HepG2 (cell line): ENCODE measurements around the gene LAG3. TPM values are rescaled to one million over a fixed set of nuclear protein-coding genes. Genes with fewer than 3 reads are reported as not detected.

Experiments used
- AHR ChIP-seq: IDR thresholded peaks from 2 replicates; pipeline ENCODE4 v1.6.1; 2018; ENCODE audit warnings: missing genetic modification reagents, missing compliant biosample characterization
- MLLT10 ChIP-seq: sonication (generic); formaldehyde crosslinking; IDR thresholded peaks from 2 replicates; pipeline ENCODE4 v1.4.0; 2020; ENCODE audit warnings: missing genetic modification reagents
- ONECUT2 ChIP-seq: sonication (generic); formaldehyde crosslinking; IDR thresholded peaks from 2 replicates; pipeline ENCODE4 v1.4.0; 2020; ENCODE audit warnings: missing genetic modification reagents
- RFX5 ChIP-seq: IDR thresholded peaks from 2 replicates; pipeline ENCODE4 v1.6.1; 2011; ENCODE audit warnings: low read depth, low read length, improper control_type of control experiment
- SRY ChIP-seq: sonication (generic); formaldehyde crosslinking; IDR thresholded peaks from 2 replicates; pipeline ENCODE4 v1.8.0; 2022; ENCODE audit warnings: mild to moderate bottlenecking, missing genetic modification reagents
- ZFX ChIP-seq: sonication (generic); formaldehyde crosslinking; IDR thresholded peaks from 2 replicates; pipeline ENCODE4 v1.4.0; 2020; ENCODE audit warnings: mild to moderate bottlenecking, low read depth, missing genetic modification reagents, moderate library complexity
- ZNF234 ChIP-seq: sonication (generic); formaldehyde crosslinking; conservative IDR thresholded peaks from 2 replicates; pipeline ENCODE4 v1.5.1; 2020; ENCODE audit warnings: mild to moderate bottlenecking, missing genetic modification reagents
- ZNF24 ChIP-seq: fragments of 450-650 bp; IDR thresholded peaks from 2 replicates; pipeline ENCODE4 v1.6.1; 2017; ENCODE audit warnings: antibody characterized with exemption, mild to moderate bottlenecking
- ZNF350 ChIP-seq: sonication (generic); formaldehyde crosslinking; IDR thresholded peaks from 2 replicates; pipeline ENCODE4 v1.4.0; 2020; ENCODE audit warnings: mild to moderate bottlenecking, low read depth, missing genetic modification reagents, borderline replicate concordance
- ZNF557 ChIP-seq: sonication (generic); formaldehyde crosslinking; IDR thresholded peaks from 2 replicates; pipeline ENCODE4 v1.4.0; 2020; ENCODE audit warnings: missing genetic modification reagents
- polyA plus RNA-seq, 8 experiments: library from polyadenylated mRNA; depleted of rRNA in 3 of 8; stranded (reverse) in 7 of 8; unstranded in 1 of 8; fragments of >200 nt; fragmentation: Illumina TruSeq in 4 of 8; extraction: Trizol in 4 of 8; gene quantifications; 2 replicates each; pipeline versions ENCODE4 v1.2.1 to v1.2.3, GENCODE V29; 2011 to 2016; ENCODE audit warnings: low read depth in 4 of 8, missing spikeins in 1 of 8, mixed read lengths in 1 of 8; ENCODE audit not compliant: insufficient read depth in 1 of 8
- total RNA-seq, 5 experiments: library from RNA; depleted of rRNA; stranded (reverse); fragments of >200 nt; fragmentation: Illumina TruSeq; extraction: Trizol; gene quantifications; 2 replicates each; pipeline ENCODE4 v1.2.3, GENCODE V29; 2016; ENCODE audit warnings: low read depth in 1 of 5
- TF ChIP-seq, protein P1 (sequence below): sonication (generic); formaldehyde crosslinking; IDR thresholded peaks from 2 replicates; pipeline ENCODE4 v1.5.0; 2020; ENCODE audit warnings: mild to moderate bottlenecking, missing genetic modification reagents, borderline replicate concordance
- TF ChIP-seq, protein P2 (sequence below): sonication (generic); formaldehyde crosslinking; IDR thresholded peaks from 2 replicates; pipeline ENCODE4 v1.5.0; 2020; ENCODE audit warnings: missing genetic modification reagents, mild to moderate bottlenecking, borderline replicate concordance
- TF ChIP-seq, protein P3 (sequence below): sonication (generic); formaldehyde crosslinking; IDR thresholded peaks from 2 replicates; pipeline ENCODE4 v1.9.0; 2021; ENCODE audit warnings: mild to moderate bottlenecking, missing genetic modification reagents
- TF ChIP-seq, protein P4 (sequence below): sonication (generic); formaldehyde crosslinking; conservative IDR thresholded peaks from 2 replicates; pipeline ENCODE4 v1.4.0; 2020; ENCODE audit warnings: missing genetic modification reagents

Gene LAG3
- total and polyA plus RNA-seq, 2 of the 13 experiments (the other 11 are each of a cell fraction or from before 2014, with no cell fraction given): 0.11 to 0.26 TPM

DNA sequence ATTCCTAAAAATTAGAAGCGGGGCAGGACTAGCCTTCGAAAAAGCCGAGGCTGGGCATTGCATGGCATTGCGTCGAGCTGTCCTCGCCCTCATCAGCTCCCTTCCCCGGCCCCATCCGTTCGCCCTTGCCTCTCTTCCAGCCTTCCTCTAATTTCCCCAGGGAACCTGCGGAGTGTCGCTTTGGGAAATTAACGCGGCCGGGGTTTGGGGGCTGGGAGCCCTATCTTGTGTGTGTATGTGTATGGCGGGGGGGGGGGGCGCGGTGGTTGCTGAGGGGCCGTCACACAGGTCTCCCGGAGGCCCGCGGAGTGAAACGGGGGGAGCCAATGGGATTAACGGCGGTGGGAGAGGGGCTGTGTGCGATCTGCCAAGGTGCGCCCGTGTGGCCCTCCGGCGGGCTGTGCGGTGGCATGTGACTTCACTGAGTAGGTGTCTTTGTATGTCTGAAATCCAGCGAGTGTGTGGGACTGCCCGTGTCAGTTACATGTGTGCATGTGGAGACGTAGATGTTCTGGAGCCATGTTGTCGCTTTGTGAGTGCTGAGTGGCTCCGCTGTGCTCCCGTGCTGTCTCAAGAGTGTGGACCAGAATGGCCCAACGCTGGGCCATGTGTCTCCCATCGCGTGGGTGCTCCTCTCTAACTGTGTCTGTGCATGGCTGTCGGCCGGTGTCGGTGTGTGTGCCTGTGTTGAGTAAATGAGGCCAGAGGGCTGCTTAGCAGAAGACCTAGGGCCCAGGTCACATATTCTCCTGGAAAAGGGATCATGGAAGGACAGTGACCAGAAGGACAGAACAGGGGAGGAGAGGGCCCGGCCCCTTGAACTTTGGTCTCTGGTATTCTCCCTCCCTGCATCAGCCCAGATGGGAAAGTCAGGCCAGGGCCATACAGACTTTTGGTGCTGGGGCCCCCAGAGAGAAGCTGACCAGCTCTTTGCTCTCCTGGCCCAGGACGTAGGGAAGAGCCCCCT is 4.7 kb upstream of the LAG3 start (continued):
- TF ChIP-seq AHR (CRISPR knock-in tag) (no peak), ZNF350 (CRISPR knock-in tag) (0 out of 2 replicates have a peak, but pooled peaks have one; percentile 51), RFX5 (no peak), ONECUT2 (CRISPR knock-in tag) (no peak), SRY (CRISPR knock-in tag) (peak; percentile 92), ZFX (peak; percentile 75), ZNF234 (no peak), MLLT10 (no peak), ZNF557 (CRISPR knock-in tag) (no peak), ZNF24 (no peak)
- TF ChIP-seq, protein P1, sequence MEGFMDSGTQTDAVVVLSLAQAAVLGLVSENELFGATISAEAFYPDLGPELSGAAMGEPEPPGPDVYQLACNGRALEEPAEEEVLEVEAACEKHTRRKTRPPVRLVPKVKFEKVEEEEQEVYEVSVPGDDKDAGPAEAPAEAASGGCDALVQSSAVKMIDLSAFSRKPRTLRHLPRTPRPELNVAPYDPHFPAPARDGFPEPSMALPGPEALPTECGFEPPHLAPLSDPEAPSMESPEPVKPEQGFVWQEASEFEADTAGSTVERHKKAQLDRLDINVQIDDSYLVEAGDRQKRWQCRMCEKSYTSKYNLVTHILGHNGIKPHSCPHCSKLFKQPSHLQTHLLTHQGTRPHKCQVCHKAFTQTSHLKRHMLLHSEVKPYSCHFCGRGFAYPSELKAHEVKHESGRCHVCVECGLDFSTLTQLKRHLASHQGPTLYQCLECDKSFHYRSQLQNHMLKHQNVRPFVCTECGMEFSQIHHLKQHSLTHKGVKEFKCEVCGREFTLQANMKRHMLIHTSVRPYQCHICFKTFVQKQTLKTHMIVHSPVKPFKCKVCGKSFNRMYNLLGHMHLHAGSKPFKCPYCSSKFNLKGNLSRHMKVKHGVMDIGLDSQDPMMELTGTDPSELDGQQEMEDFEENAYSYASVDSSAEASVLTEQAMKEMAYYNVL: peak; percentile 72; the same call in 1 of the 2 replicates
- TF ChIP-seq, protein P2, sequence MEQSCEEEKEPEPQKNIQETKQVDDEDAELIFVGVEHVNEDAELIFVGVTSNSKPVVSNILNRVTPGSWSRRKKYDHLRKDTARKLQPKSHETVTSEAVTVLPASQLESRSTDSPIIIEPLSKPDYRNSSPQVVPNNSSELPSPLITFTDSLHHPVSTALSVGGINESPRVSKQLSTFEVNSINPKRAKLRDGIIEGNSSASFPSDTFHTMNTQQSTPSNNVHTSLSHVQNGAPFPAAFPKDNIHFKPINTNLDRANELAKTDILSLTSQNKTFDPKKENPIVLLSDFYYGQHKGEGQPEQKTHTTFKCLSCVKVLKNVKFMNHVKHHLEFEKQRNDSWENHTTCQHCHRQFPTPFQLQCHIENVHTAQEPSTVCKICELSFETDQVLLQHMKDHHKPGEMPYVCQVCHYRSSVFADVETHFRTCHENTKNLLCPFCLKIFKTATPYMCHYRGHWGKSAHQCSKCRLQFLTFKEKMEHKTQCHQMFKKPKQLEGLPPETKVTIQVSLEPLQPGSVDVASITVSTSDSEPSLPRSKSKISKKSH (CRISPR knock-in tag): no peak
- TF ChIP-seq, protein P3, sequence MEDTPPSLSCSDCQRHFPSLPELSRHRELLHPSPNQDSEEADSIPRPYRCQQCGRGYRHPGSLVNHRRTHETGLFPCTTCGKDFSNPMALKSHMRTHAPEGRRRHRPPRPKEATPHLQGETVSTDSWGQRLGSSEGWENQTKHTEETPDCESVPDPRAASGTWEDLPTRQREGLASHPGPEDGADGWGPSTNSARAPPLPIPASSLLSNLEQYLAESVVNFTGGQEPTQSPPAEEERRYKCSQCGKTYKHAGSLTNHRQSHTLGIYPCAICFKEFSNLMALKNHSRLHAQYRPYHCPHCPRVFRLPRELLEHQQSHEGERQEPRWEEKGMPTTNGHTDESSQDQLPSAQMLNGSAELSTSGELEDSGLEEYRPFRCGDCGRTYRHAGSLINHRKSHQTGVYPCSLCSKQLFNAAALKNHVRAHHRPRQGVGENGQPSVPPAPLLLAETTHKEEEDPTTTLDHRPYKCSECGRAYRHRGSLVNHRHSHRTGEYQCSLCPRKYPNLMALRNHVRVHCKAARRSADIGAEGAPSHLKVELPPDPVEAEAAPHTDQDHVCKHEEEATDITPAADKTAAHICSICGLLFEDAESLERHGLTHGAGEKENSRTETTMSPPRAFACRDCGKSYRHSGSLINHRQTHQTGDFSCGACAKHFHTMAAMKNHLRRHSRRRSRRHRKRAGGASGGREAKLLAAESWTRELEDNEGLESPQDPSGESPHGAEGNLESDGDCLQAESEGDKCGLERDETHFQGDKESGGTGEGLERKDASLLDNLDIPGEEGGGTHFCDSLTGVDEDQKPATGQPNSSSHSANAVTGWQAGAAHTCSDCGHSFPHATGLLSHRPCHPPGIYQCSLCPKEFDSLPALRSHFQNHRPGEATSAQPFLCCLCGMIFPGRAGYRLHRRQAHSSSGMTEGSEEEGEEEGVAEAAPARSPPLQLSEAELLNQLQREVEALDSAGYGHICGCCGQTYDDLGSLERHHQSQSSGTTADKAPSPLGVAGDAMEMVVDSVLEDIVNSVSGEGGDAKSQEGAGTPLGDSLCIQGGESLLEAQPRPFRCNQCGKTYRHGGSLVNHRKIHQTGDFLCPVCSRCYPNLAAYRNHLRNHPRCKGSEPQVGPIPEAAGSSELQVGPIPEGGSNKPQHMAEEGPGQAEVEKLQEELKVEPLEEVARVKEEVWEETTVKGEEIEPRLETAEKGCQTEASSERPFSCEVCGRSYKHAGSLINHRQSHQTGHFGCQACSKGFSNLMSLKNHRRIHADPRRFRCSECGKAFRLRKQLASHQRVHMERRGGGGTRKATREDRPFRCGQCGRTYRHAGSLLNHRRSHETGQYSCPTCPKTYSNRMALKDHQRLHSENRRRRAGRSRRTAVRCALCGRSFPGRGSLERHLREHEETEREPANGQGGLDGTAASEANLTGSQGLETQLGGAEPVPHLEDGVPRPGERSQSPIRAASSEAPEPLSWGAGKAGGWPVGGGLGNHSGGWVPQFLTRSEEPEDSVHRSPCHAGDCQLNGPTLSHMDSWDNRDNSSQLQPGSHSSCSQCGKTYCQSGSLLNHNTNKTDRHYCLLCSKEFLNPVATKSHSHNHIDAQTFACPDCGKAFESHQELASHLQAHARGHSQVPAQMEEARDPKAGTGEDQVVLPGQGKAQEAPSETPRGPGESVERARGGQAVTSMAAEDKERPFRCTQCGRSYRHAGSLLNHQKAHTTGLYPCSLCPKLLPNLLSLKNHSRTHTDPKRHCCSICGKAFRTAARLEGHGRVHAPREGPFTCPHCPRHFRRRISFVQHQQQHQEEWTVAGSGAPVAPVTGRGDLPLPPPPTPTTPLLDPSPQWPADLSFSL: peak; percentile 50; the same call in 1 of the 2 replicates
- TF ChIP-seq, protein P4, sequence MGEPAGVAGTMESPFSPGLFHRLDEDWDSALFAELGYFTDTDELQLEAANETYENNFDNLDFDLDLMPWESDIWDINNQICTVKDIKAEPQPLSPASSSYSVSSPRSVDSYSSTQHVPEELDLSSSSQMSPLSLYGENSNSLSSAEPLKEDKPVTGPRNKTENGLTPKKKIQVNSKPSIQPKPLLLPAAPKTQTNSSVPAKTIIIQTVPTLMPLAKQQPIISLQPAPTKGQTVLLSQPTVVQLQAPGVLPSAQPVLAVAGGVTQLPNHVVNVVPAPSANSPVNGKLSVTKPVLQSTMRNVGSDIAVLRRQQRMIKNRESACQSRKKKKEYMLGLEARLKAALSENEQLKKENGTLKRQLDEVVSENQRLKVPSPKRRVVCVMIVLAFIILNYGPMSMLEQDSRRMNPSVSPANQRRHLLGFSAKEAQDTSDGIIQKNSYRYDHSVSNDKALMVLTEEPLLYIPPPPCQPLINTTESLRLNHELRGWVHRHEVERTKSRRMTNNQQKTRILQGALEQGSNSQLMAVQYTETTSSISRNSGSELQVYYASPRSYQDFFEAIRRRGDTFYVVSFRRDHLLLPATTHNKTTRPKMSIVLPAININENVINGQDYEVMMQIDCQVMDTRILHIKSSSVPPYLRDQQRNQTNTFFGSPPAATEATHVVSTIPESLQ (CRISPR knock-in tag): no peak; the same call in 1 of the 2 replicates
